HCT116 (cell line): ENCODE data around the gene DLK1. TPM values are rescaled to one million over a fixed set of nuclear protein-coding genes. Genes with fewer than 3 reads are reported as not detected.

Experiments
- ATAC-seq: fragments of 200-7000 bp; cut with Tn5 transposase; 2 replicates; pipeline ENCODE4 v1.9.1; 2020; ENCODE audit warnings: mild to moderate bottlenecking, moderate library complexity
- BruUV-seq: library from RNA; stranded (reverse); fragments of 400-500 nt; replicated peaks from 2 replicates; lab custom pipeline; 2021; lab: Mats Ljungman, UMichigan
- CTCF ChIA-PET: fragments of 300-600 bp; sonication (Branson Sonifier 250); formaldehyde crosslinking; loops from one replicate; lab custom pipeline; 2021; ENCODE audit warnings: antibody characterized with exemption; lab: Charles Lee
- POLR2A ChIA-PET: fragments of 300-600, 350-600 bp; sonication (Branson Sonifier 250); formaldehyde crosslinking; loops from one replicate; lab custom pipeline; 2021; ENCODE audit warnings: antibody characterized with exemption; lab: Charles Lee
- RAD21 ChIA-PET, 2 experiments: fragments of 300-600 bp; sonication (Branson Sonifier 250); formaldehyde crosslinking; loops; one replicate each; lab custom pipeline; 2023; ENCODE audit warnings: low total read pairs in 2 of 2; ENCODE audit not compliant: uncharacterized antibody in 2 of 2, unreplicated experiment in 2 of 2, low non-redundant PET in 1 of 2; lab: Charles Lee
- DNase-seq: peaks from one replicate; pipeline ENCODE4 v3.0.0-alpha.2; 2010; ENCODE audit warnings: low read depth, low spot score
- H2AFZ ChIP-seq: fragments of 200-600 bp; shearing (Covaris generic), sonication (generic); 2 replicates; pipeline ENCODE4 v1.6.1; 2017; ENCODE audit warnings: low read depth, mixed run types, mixed read lengths, antibody characterized with exemption, low read length; ENCODE audit not compliant: poor library complexity, severe bottlenecking
- H3K27ac ChIP-seq: 2 replicates; pipeline ENCODE4 v1.5.1; 2012; ENCODE audit warnings: low read depth, low read length
- H3K27me3 ChIP-seq: fragments of 200-600 bp; sonication (generic); 2 replicates; pipeline ENCODE4 v1.6.1; 2016; ENCODE audit warnings: mixed run types, low read length, mixed read lengths; ENCODE audit not compliant: insufficient read depth
- H3K36me3 ChIP-seq, 2 experiments: fragments of 200-500 bp in 1 of 2; fragments of 200-600 bp in 1 of 2; sonication (Bioruptor generic) in 1 of 2; sonication (generic) in 1 of 2; 2 replicates each; pipeline versions ENCODE4 v1.5.1 to v1.6.1; 2014 to 2016; ENCODE audit warnings: low read length in 2 of 2, inconsistent platforms in 1 of 2, mixed read lengths in 1 of 2, mixed run types in 1 of 2; ENCODE audit not compliant: insufficient read depth in 2 of 2, control insufficient read depth in 1 of 2
- H3K4me1 ChIP-seq, 2 experiments: fragments of 200-600 bp in 1 of 2; sonication (generic) in 1 of 2; 2 replicates each; pipeline versions ENCODE4 v1.5.1 to v1.6.1; 2012 to 2017; ENCODE audit warnings: low read length in 2 of 2, inconsistent platforms in 1 of 2, mild to moderate bottlenecking in 1 of 2, mixed read lengths in 1 of 2, mixed run types in 1 of 2, moderate library complexity in 1 of 2; ENCODE audit not compliant: insufficient read depth in 2 of 2, control insufficient read depth in 1 of 2
- H3K4me2 ChIP-seq: fragments of 200-600 bp; sonication (generic); 2 replicates; pipeline ENCODE4 v1.6.1; 2017; ENCODE audit warnings: mixed run types, low read length, mixed read lengths
- H3K4me3 ChIP-seq, 2 experiments: fragments of 200-600 bp in 1 of 2; sonication (generic) in 1 of 2; replicated peaks in 1 of 2; 2 replicates each; pipeline ENCODE4 v1.5.1; 2011 to 2016; ENCODE audit warnings: low read length in 2 of 2, control low read depth in 1 of 2, low read depth in 1 of 2, mild to moderate bottlenecking in 1 of 2, mixed read lengths in 1 of 2, mixed run types in 1 of 2
- H3K79me2 ChIP-seq: fragments of 200-600 bp; sonication (generic); 2 replicates; pipeline ENCODE4 v1.6.1; 2017; ENCODE audit warnings: mild to moderate bottlenecking, mixed run types, low read length, moderate library complexity, mixed read lengths; ENCODE audit not compliant: insufficient read depth
- H3K9ac ChIP-seq: fragments of 200-600 bp; sonication (generic); 2 replicates; pipeline ENCODE4 v1.6.1; 2016; ENCODE audit warnings: low read length, mixed read lengths
- H3K9me2 ChIP-seq: fragments of 200-600 bp; sonication (generic), shearing (Covaris generic); 2 replicates; pipeline ENCODE4 v1.6.1; 2017; ENCODE audit warnings: mixed run types, mild to moderate bottlenecking, moderate library complexity; ENCODE audit not compliant: insufficient read depth
- H3K9me3 ChIP-seq, 2 experiments: fragments of 200-500 bp in 1 of 2; fragments of 200-600 bp in 1 of 2; sonication (Bioruptor generic) in 1 of 2; sonication (generic) in 1 of 2; 2 replicates each; pipeline ENCODE4 v1.6.1; 2014 to 2017; ENCODE audit warnings: low read length in 2 of 2, mixed read lengths in 2 of 2, inconsistent platforms in 1 of 2, low read depth in 1 of 2, mild to moderate bottlenecking in 1 of 2, mixed run types in 1 of 2, moderate library complexity in 1 of 2; ENCODE audit not compliant: control insufficient read depth in 1 of 2, insufficient read depth in 1 of 2
- H4K20me1 ChIP-seq: fragments of 200-600 bp; sonication (generic), shearing (Covaris generic); 2 replicates; pipeline ENCODE4 v1.6.1; 2017; ENCODE audit warnings: mixed run types, mild to moderate bottlenecking, moderate library complexity; ENCODE audit not compliant: insufficient read depth
- ATF3 ChIP-seq: IDR thresholded peaks from 2 replicates; pipeline ENCODE4 v1.6.1; 2012
- EZH2phosphoT487 ChIP-seq: fragments of 200-600 bp; IDR thresholded peaks from 2 replicates; pipeline ENCODE4 v1.6.1; 2018; ENCODE audit warnings: antibody characterized with exemption, borderline replicate concordance
- FOSL1 ChIP-seq: IDR thresholded peaks from 2 replicates; pipeline ENCODE4 v1.6.1; 2012; ENCODE audit warnings: low read depth
- MAX ChIP-seq: IDR thresholded peaks from 2 replicates; pipeline ENCODE4 v1.6.1; 2012
- ZBTB33 ChIP-seq: IDR thresholded peaks from 2 replicates; pipeline ENCODE4 v1.6.1; 2011; ENCODE audit warnings: mild to moderate bottlenecking, low read length, moderate library complexity; ENCODE audit not compliant: insufficient replicate concordance; ENCODE audit errors: extremely low read depth
- ZFX ChIP-seq: fragments of 450-650 bp; IDR thresholded peaks from 2 replicates; pipeline ENCODE4 v1.6.1; 2017
- ZNF274 ChIP-seq: fragments of 200-500 bp; sonication (Bioruptor generic); IDR thresholded peaks from 2 replicates; pipeline ENCODE4 v1.6.1; 2014; ENCODE audit warnings: mild to moderate bottlenecking, low read depth, low read length, inconsistent platforms
- intact Hi-C: fragments of 100-400 bp; cut with micrococcal nuclease; formaldehyde crosslinking; loops from 2 replicates; pipeline ENCODE4 v1.10.0; 2022
- total RNA-seq: library from RNA; stranded (reverse); gene quantifications from one replicate; pipeline ENCODE4 v1.2.1, GENCODE V29; 2021; ENCODE audit not compliant: unreplicated experiment

Gene DLK1
- total RNA-seq, 1 experiment from 2014 or later: 1.5 TPM

- no peaks in the 10 kb centered on the region for H4K20me1 ChIP-seq
- CTCF ChIA-PET: no interaction called here
- peaks cover 16 to 25% of the 10 kb centered on the region in 2 experiments for H3K4me1 ChIP-seq
- BruUV-seq: no TSS peak
- POLR2A ChIA-PET: interaction anchor here (0.7 kb wide), 1 partner anchor 175 kb away, joined by 3 read pairs; no protein-coding TSS in a partner anchor
- H3K27ac ChIP-seq: no peak overlapping the region
- no peaks in the 10 kb centered on the region for H3K9me2 ChIP-seq
- DNase-seq (no peak), ATAC-seq (no peak)
- no peak overlapping the region for H3K4me3 ChIP-seq
- H3K79me2 ChIP-seq: no peaks in the 10 kb centered on the region
- H3K9ac ChIP-seq: no peak overlapping the region
- RAD21 ChIA-PET: no interaction called here
- no peaks in the 10 kb centered on the region for H3K36me3 ChIP-seq
- H3K27me3 ChIP-seq: no peaks in the 10 kb centered on the region
- TF ChIP-seq ATF3: no peak
- TF ChIP-seq ZNF274: no peak
- intact Hi-C loops: no loop called here
- H2AFZ ChIP-seq: no peak overlapping the region
- no peak overlapping the region for H3K4me2 ChIP-seq
- H3K9me3 ChIP-seq: no peaks in the 10 kb centered on the region
Measured at GRCh38 chr14:100698666-100699448, 27.8 kb upstream of the DLK1 start.

GRCh38 chr14:100701314-100701713, 25.4 kb upstream of the DLK1 start:
- no peak overlapping the region for H3K27ac ChIP-seq
- no peak for TF ChIP-seq ZBTB33
- TF ChIP-seq EZH2phosphoT487: no peak
- TF ChIP-seq FOSL1: no peak
- no peak for TF ChIP-seq ZNF274
- TF ChIP-seq ATF3: no peak
- no peak for TF ChIP-seq ZFX
- TF ChIP-seq MAX: no peak
- H4K20me1 ChIP-seq: no peaks in the 10 kb centered on the region
- H3K79me2 ChIP-seq: no peaks in the 10 kb centered on the region
- ChIA-PET POLR2A (no interaction called here), CTCF (no interaction called here), RAD21 (no interaction called here)
- no peak overlapping the region for H3K4me3 ChIP-seq
- H3K4me1 ChIP-seq: peaks cover 0 to 5% of the 10 kb centered on the region in 2 experiments; a peak in 1 of 4 replicates
- no peak overlapping the region for H3K4me2 ChIP-seq
- no TSS peak for BruUV-seq
- intact Hi-C loops: no loop called here
- no peaks in the 10 kb centered on the region for H3K27me3 ChIP-seq
- no peak overlapping the region for H2AFZ ChIP-seq
- H3K9ac ChIP-seq: no peak overlapping the region
- H3K9me2 ChIP-seq: no peaks in the 10 kb centered on the region
- H3K36me3 ChIP-seq: no peaks in the 10 kb centered on the region
- no peaks in the 10 kb centered on the region for H3K9me3 ChIP-seq
- ATAC-seq (no peak), DNase-seq (no peak)
